LHCN-M2 (cell line): ENCODE results near the gene CHIC1. TPM values are rescaled to one million over a fixed set of nuclear protein-coding genes. Genes with fewer than 3 reads are reported as not detected.

Experiments used
- DNase-seq: peaks from one replicate; pipeline ENCODE4 v3.0.0-alpha.2; 2012; ENCODE audit warnings: low read depth
- total RNA-seq: library from RNA; depleted of rRNA; stranded (reverse); fragments of >200 nt; gene quantifications from 2 replicates; pipeline ENCODE4 v1.2.3, GENCODE V29; 2014; rRNA removed

Gene CHIC1
- total RNA-seq, 1 experiment from 2014 or later, result 15.2 TPM

DNA sequence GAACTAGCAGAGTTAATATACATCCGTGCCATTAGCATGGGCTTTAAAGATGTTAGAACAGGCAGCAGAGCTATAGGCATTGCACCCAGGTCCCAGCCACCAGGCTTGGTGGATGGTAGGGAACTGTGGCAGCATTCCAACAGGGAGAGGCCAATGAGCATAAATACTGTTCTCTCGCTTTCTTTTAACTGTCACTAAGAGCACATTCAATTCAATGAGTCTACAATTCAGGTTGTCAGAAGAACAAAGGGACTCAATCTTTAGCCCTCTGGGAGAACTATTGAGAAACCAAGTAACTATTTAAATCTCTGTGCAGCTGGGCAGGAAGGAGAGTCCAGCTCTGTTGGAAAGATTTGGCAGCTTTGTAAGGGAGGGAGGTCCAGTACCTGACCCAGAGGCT is 165.6 kb downstream of the CHIC1 start:
- no peak for DNase-seq

Other genes starting within 250 kb of the CHIC1 start
- not detected in 2 replicates for gene CDX4, start 116.1 kb upstream of the CHIC1 start, total RNA-seq